OCI-LY1 (cell line): ENCODE results near the gene TMEM161A.

Experiments
- EZH2 ChIP-seq: fragments of 200-600 bp; sonication (generic), shearing (Covaris generic); IDR thresholded peaks from 2 replicates; pipeline ENCODE4 v1.8.0; 2017; ENCODE audit warnings: borderline replicate concordance, mixed run types, mild to moderate bottlenecking, antibody characterized with exemption, low read length, moderate library complexity, mixed read lengths
- TF ChIP-seq, protein P1 (sequence below): fragments of 200-600 bp; sonication (generic), shearing (Covaris generic); IDR thresholded peaks from 2 replicates; pipeline ENCODE4 v1.5.1; 2017; ENCODE audit warnings: mild to moderate bottlenecking, antibody characterized with exemption, low read length, moderate library complexity, mixed read lengths

DNA sequence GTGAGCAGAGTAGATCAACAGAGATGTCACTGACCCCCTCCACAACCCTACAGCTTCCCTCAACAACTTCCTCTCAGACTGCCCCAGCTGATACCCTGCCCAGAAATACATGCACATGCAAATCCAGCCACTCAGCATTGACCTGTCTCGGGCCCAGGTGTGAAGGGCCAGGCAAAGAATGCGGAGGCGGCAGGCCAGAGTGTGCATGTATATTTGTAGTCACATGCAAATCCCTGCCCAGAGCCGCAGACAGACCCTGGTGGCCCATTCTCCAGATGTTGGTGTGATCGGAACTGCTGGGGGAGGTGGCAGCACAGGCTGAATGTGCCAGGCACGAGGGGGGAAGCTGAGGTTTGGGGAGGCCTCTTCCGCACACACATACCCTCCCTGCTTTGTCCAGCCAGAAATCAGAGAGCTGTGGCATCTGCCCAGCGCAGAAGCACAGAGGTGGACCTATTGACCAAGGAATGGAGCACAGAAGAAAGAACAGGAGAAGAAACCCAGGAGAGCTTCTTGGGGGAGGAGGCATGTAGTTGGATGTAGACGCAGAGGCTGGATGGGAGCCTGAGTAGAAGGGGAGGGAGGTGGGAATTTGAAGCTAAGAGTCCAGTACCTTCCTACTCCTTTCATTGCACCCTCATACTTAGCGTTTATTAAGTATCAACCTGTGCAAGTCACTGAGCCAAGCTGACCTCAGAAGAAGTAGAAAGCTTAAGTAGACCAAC, 17.4 kb upstream of the TMEM161A start:
- no peak for TF ChIP-seq EZH2
- TF ChIP-seq, protein P1, sequence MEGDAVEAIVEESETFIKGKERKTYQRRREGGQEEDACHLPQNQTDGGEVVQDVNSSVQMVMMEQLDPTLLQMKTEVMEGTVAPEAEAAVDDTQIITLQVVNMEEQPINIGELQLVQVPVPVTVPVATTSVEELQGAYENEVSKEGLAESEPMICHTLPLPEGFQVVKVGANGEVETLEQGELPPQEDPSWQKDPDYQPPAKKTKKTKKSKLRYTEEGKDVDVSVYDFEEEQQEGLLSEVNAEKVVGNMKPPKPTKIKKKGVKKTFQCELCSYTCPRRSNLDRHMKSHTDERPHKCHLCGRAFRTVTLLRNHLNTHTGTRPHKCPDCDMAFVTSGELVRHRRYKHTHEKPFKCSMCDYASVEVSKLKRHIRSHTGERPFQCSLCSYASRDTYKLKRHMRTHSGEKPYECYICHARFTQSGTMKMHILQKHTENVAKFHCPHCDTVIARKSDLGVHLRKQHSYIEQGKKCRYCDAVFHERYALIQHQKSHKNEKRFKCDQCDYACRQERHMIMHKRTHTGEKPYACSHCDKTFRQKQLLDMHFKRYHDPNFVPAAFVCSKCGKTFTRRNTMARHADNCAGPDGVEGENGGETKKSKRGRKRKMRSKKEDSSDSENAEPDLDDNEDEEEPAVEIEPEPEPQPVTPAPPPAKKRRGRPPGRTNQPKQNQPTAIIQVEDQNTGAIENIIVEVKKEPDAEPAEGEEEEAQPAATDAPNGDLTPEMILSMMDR, result no peak
